Trophoblast cell (in vitro differentiated cells and primary cell): ENCODE measurements around the gene MAB21L4.

Source experiments
- DNase-seq, 2 donors: peaks; one replicate each; pipeline ENCODE4 v3.0.0-alpha.2; 2016
- H2AFZ ChIP-seq: 2 replicates; pipeline ENCODE4 v1.6.1; 2013; ENCODE audit warnings: low read length, moderate library complexity, mild to moderate bottlenecking; ENCODE audit not compliant: insufficient read depth, poor library complexity
- H2AK5ac ChIP-seq: 2 replicates; pipeline ENCODE4 v1.6.1; 2013; ENCODE audit warnings: mild to moderate bottlenecking, low read length
- H2BK120ac ChIP-seq: 2 replicates; pipeline ENCODE4 v1.6.1; 2013; ENCODE audit warnings: low read length, mild to moderate bottlenecking, moderate library complexity; ENCODE audit not compliant: insufficient read depth, poor library complexity
- H2BK12ac ChIP-seq: 2 replicates; pipeline ENCODE4 v1.6.1; 2013; ENCODE audit warnings: mild to moderate bottlenecking, low read length, moderate library complexity
- H2BK5ac ChIP-seq: 2 replicates; pipeline ENCODE4 v1.6.1; 2013; ENCODE audit warnings: low read length, low read depth, moderate library complexity, mild to moderate bottlenecking; ENCODE audit not compliant: poor library complexity
- H3K14ac ChIP-seq: 2 replicates; pipeline ENCODE4 v1.6.1; 2013; ENCODE audit warnings: mild to moderate bottlenecking, low read length
- H3K18ac ChIP-seq: 2 replicates; pipeline ENCODE4 v1.6.1; 2013; ENCODE audit warnings: mild to moderate bottlenecking, low read length
- H3K23ac ChIP-seq: 2 replicates; pipeline ENCODE4 v1.6.1; 2013; ENCODE audit warnings: low read length
- H3K27ac ChIP-seq: 2 replicates; pipeline ENCODE4 v1.5.1; 2013; ENCODE audit warnings: low read depth, mild to moderate bottlenecking, inconsistent platforms, low read length, moderate library complexity
- H3K27me3 ChIP-seq: 2 replicates; pipeline ENCODE4 v1.6.1; 2013; ENCODE audit warnings: inconsistent platforms, mild to moderate bottlenecking, low read length, moderate library complexity; ENCODE audit not compliant: insufficient read depth
- H3K36me3 ChIP-seq, 2 experiments: 1 replicate in 1 of 2; 2 replicates in 1 of 2; pipeline ENCODE4 v1.6.1; 2013; ENCODE audit warnings: low read length in 2 of 2, mild to moderate bottlenecking in 2 of 2, moderate library complexity in 1 of 2; ENCODE audit not compliant: insufficient read depth in 2 of 2, control insufficient read depth in 1 of 2
- H3K4ac ChIP-seq: 2 replicates; pipeline ENCODE4 v1.6.1; 2013; ENCODE audit warnings: low read depth, mild to moderate bottlenecking, low read length, moderate library complexity
- H3K4me1 ChIP-seq, 2 experiments: 1 replicate in 1 of 2; 2 replicates in 1 of 2; pipeline ENCODE4 v1.6.1; 2013; ENCODE audit warnings: low read length in 2 of 2, mild to moderate bottlenecking in 2 of 2, moderate library complexity in 1 of 2; ENCODE audit not compliant: insufficient read depth in 2 of 2, control insufficient read depth in 1 of 2
- H3K4me2 ChIP-seq: 2 replicates; pipeline ENCODE4 v1.6.1; 2013; ENCODE audit warnings: inconsistent platforms, mild to moderate bottlenecking, low read length, moderate library complexity
- H3K4me3 ChIP-seq: 2 replicates; pipeline ENCODE4 v1.5.1; 2013; ENCODE audit warnings: mild to moderate bottlenecking, low read depth, low read length, inconsistent platforms
- H3K79me1 ChIP-seq: one replicate; pipeline ENCODE4 v1.6.1; 2013; ENCODE audit warnings: low read length
- H3K79me2 ChIP-seq: 2 replicates; pipeline ENCODE4 v1.6.1; 2013; ENCODE audit warnings: low read length, mild to moderate bottlenecking; ENCODE audit not compliant: control insufficient read depth, insufficient read depth, poor library complexity
- H3K9ac ChIP-seq: 2 replicates; pipeline ENCODE4 v1.6.1; 2013; ENCODE audit warnings: mild to moderate bottlenecking, low read length
- H3K9me3 ChIP-seq: 2 replicates; pipeline ENCODE4 v1.6.1; 2013; ENCODE audit warnings: low read depth, mild to moderate bottlenecking, control low read depth, inconsistent platforms, low read length; ENCODE audit not compliant: insufficient read depth
- H4K12ac ChIP-seq: 2 replicates; pipeline ENCODE4 v1.6.1; 2013; ENCODE audit warnings: low read depth, mild to moderate bottlenecking, low read length, moderate library complexity
- H4K8ac ChIP-seq: 2 replicates; pipeline ENCODE4 v1.6.1; 2013; ENCODE audit warnings: low read depth, mild to moderate bottlenecking, low read length, moderate library complexity
- H4K91ac ChIP-seq: one replicate; pipeline ENCODE4 v1.6.1; 2013; ENCODE audit warnings: low read depth, mild to moderate bottlenecking, low read length, moderate library complexity
- WGBS: extraction: QIAGEN DNeasy Blood & Tissue Kit; methylation state at CpG from one replicate; pipeline ENCODE4 v1.1.7; 2013; ENCODE audit warnings: missing lambda C conversion rate; ENCODE audit not compliant: insufficient read length, insufficient coverage; ENCODE audit errors: extremely low coverage; 5-methylcytosine and 5-hydroxymethylcytosine counted together

The MAB21L4 gene

GRCh38 chr2:240918258-240919091, 22.5 kb upstream of the MAB21L4 start:
- Histone ChIP-seq H3K9ac (no peak overlapping the region), H3K4ac (no peak overlapping the region)
- no CpG with 5 or more reads among the region's 36 CpGs for WGBS

GRCh38 chr2:240917684-240918257, 21.8 kb upstream of the MAB21L4 start:
- no peak overlapping the region for H2AFZ ChIP-seq
- H3K4ac ChIP-seq, result no peak overlapping the region
- no peak overlapping the region for H3K14ac ChIP-seq
- no peak overlapping the region for H4K91ac ChIP-seq
- peaks cover 16% of the 10 kb centered on the region for H3K27me3 ChIP-seq
- H4K8ac ChIP-seq, result no peak overlapping the region
- H3K4me3 ChIP-seq, result no peak overlapping the region
- H2AK5ac ChIP-seq, result no peak overlapping the region
- H3K36me3 ChIP-seq, result no peaks in the 10 kb centered on the region
- H3K4me1 ChIP-seq, result peaks cover 0 to 5% of the 10 kb centered on the region in 2 experiments
- H2BK120ac ChIP-seq, result no peak overlapping the region
- no peak overlapping the region for H2BK12ac ChIP-seq
- no peaks in the 10 kb centered on the region for H3K79me1 ChIP-seq
- H3K4me2 ChIP-seq, result no peak overlapping the region
- no peak overlapping the region for H2BK5ac ChIP-seq
- WGBS, result no CpG with 5 or more reads among the region's 10 CpGs
- no peak for DNase-seq
- no peak overlapping the region for H3K27ac ChIP-seq
- no peak overlapping the region for H3K23ac ChIP-seq
- H3K9ac ChIP-seq, result no peak overlapping the region
- no peaks in the 10 kb centered on the region for H3K79me2 ChIP-seq
- no peak overlapping the region for H4K12ac ChIP-seq
- no peak overlapping the region for H3K18ac ChIP-seq
- no peaks in the 10 kb centered on the region for H3K9me3 ChIP-seq

More at GRCh38 chr2:240918258-240919091, 22.5 kb upstream of the MAB21L4 start:
- no peaks in the 10 kb centered on the region for H3K9me3 ChIP-seq
- H3K4me3 ChIP-seq, result no peak overlapping the region
- no peak for DNase-seq
- H2AK5ac ChIP-seq, result no peak overlapping the region
- no peak overlapping the region for H2BK5ac ChIP-seq
- no peaks in the 10 kb centered on the region for H3K36me3 ChIP-seq
- H3K4me2 ChIP-seq, result no peak overlapping the region
- no peak overlapping the region for H3K18ac ChIP-seq
- H3K79me2 ChIP-seq, result no peaks in the 10 kb centered on the region
- H3K27me3 ChIP-seq, result peaks cover 16% of the 10 kb centered on the region
- no peak overlapping the region for H4K91ac ChIP-seq
- no peak overlapping the region for H2BK120ac ChIP-seq
- H3K23ac ChIP-seq, result no peak overlapping the region
- H3K27ac ChIP-seq, result no peak overlapping the region
- no peak overlapping the region for H2BK12ac ChIP-seq
- H4K12ac ChIP-seq, result no peak overlapping the region
- H3K79me1 ChIP-seq, result no peaks in the 10 kb centered on the region
- H3K4me1 ChIP-seq, result peaks cover 0 to under 1% of the 10 kb centered on the region in 2 experiments
- H3K14ac ChIP-seq, result no peak overlapping the region
- H4K8ac ChIP-seq, result no peak overlapping the region
- H2AFZ ChIP-seq, result no peak overlapping the region

- no peak overlapping the region for H3K4ac ChIP-seq
- H3K9me3 ChIP-seq, result no peaks in the 10 kb centered on the region
- no peak overlapping the region for H4K91ac ChIP-seq
- no peak overlapping the region for H3K27ac ChIP-seq
- no peak overlapping the region for H4K8ac ChIP-seq
- H2AFZ ChIP-seq, result no peak overlapping the region
- H4K12ac ChIP-seq, result no peak overlapping the region
- no peaks in the 10 kb centered on the region for H3K79me1 ChIP-seq
- no peak overlapping the region for H2AK5ac ChIP-seq
- H3K18ac ChIP-seq, result no peak overlapping the region
- H3K23ac ChIP-seq, result no peak overlapping the region
- no peaks in the 10 kb centered on the region for H3K79me2 ChIP-seq
- no peak overlapping the region for H3K14ac ChIP-seq
- H3K4me3 ChIP-seq, result no peak overlapping the region
- no peak overlapping the region for H2BK12ac ChIP-seq
- no CpG with 5 or more reads among the region's 20 CpGs for WGBS
- no peak for DNase-seq
- H3K27me3 ChIP-seq, result peaks cover 16% of the 10 kb centered on the region
- no peak overlapping the region for H3K9ac ChIP-seq
- peaks cover 0 to 5% of the 10 kb centered on the region in 2 experiments for H3K4me1 ChIP-seq
- H3K36me3 ChIP-seq, result no peaks in the 10 kb centered on the region
- no peak overlapping the region for H3K4me2 ChIP-seq
- no peak overlapping the region for H2BK5ac ChIP-seq
- no peak overlapping the region for H2BK120ac ChIP-seq
Measured at GRCh38 chr2:240917009-240917683, 21.2 kb upstream of the MAB21L4 start.

GRCh38 chr2:240916571-240917008, 20.6 kb upstream of the MAB21L4 start:
- no peaks in the 10 kb centered on the region for H3K9me3 ChIP-seq
- no peak overlapping the region for H3K4ac ChIP-seq
- H4K91ac ChIP-seq, result no peak overlapping the region
- H3K36me3 ChIP-seq, result no peaks in the 10 kb centered on the region
- H3K9ac ChIP-seq, result no peak overlapping the region
- H4K8ac ChIP-seq, result no peak overlapping the region
- no peak overlapping the region for H3K23ac ChIP-seq
- no CpG with 5 or more reads among the region's 24 CpGs for WGBS
- H3K27ac ChIP-seq, result no peak overlapping the region
- no peaks in the 10 kb centered on the region for H3K79me2 ChIP-seq
- H3K4me1 ChIP-seq, result peaks cover 0 to 5% of the 10 kb centered on the region in 2 experiments
- no peak overlapping the region for H2AK5ac ChIP-seq
- no peak overlapping the region for H4K12ac ChIP-seq
- no peaks in the 10 kb centered on the region for H3K79me1 ChIP-seq
- no peak overlapping the region for H3K4me3 ChIP-seq
- no peak for DNase-seq
- no peak overlapping the region for H2AFZ ChIP-seq
- H2BK12ac ChIP-seq, result no peak overlapping the region
- no peak overlapping the region for H2BK120ac ChIP-seq
- H3K27me3 ChIP-seq, result peaks cover 16% of the 10 kb centered on the region
- H3K18ac ChIP-seq, result no peak overlapping the region
- no peak overlapping the region for H3K14ac ChIP-seq
- H2BK5ac ChIP-seq, result no peak overlapping the region
- no peak overlapping the region for H3K4me2 ChIP-seq
